ENCODE data around the gene LBP.

DNA sequence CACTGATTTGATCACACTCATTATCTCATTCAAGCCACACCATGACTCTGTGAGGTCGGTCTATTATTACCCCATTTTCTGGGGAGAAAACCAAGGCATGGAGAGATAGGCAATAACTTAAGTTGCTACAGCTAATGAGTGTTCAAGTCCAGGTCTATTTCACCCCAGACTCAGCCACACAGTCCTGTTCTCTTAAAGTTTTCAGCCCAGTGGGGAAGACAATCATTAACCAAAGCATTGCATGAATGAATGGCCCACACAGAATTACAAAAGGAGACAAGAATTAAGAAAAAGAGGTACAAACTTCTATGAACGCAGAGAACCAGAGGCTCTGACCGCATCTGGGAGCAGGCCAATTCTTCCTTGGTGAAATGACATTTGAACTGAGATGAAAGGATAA, 35.2 kb upstream of the LBP start:
- TF ChIP-seq, protein P1, sequence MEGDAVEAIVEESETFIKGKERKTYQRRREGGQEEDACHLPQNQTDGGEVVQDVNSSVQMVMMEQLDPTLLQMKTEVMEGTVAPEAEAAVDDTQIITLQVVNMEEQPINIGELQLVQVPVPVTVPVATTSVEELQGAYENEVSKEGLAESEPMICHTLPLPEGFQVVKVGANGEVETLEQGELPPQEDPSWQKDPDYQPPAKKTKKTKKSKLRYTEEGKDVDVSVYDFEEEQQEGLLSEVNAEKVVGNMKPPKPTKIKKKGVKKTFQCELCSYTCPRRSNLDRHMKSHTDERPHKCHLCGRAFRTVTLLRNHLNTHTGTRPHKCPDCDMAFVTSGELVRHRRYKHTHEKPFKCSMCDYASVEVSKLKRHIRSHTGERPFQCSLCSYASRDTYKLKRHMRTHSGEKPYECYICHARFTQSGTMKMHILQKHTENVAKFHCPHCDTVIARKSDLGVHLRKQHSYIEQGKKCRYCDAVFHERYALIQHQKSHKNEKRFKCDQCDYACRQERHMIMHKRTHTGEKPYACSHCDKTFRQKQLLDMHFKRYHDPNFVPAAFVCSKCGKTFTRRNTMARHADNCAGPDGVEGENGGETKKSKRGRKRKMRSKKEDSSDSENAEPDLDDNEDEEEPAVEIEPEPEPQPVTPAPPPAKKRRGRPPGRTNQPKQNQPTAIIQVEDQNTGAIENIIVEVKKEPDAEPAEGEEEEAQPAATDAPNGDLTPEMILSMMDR (IDR thresholded peaks at IDR 0.05): no peak
- TF ChIP-seq POLR2AphosphoS5 (IDR thresholded peaks at IDR 0.05) (no peak), POLR2A (IDR thresholded peaks at IDR 0.05) (no peak)

Measured in stomach (tissue), 4 donors.